MCF 10A (cell line): ENCODE data around the gene LEMD1. TPM values are rescaled to one million over a fixed set of nuclear protein-coding genes. Genes with fewer than 3 reads are reported as not detected.

Source experiments
- BruUV-seq: library from RNA; stranded (reverse); fragments of 400-500 nt; replicated peaks from 2 replicates; lab custom pipeline; 2021; lab: Mats Ljungman, UMichigan
- CTCF ChIA-PET: fragments of 300-600 bp; sonication (Branson Sonifier 250); formaldehyde crosslinking; extraction: SDS; loops from one replicate; lab custom pipeline; 2021; ENCODE audit warnings: antibody characterized with exemption, inconsistent platforms; lab: Yijun Ruan, JAX
- POLR2A ChIA-PET: fragments of 300-600, 350-650 bp; sonication (Branson Sonifier 250); formaldehyde crosslinking; extraction: SDS; loops from one replicate; lab custom pipeline; 2020; ENCODE audit warnings: antibody characterized with exemption, inconsistent platforms; lab: Yijun Ruan, JAX
- DNase-seq: peaks from one replicate; pipeline ENCODE4 v3.0.0-alpha.2; 2018; ENCODE audit not compliant: unreplicated experiment
- H3K27ac Mint-ChIP-seq: one replicate; pipeline ENCODE4 v1.8.0; 2022; ENCODE audit warnings: mild to moderate bottlenecking, low read depth, mixed read lengths; ENCODE audit not compliant: unreplicated experiment
- H3K27me3 Mint-ChIP-seq: one replicate; pipeline ENCODE4 v1.8.0; 2022; ENCODE audit warnings: mixed read lengths; ENCODE audit not compliant: insufficient read depth, unreplicated experiment
- H3K36me3 Mint-ChIP-seq: one replicate; pipeline ENCODE4 v1.8.0; 2022; ENCODE audit warnings: mild to moderate bottlenecking, moderate library complexity, mixed read lengths; ENCODE audit not compliant: insufficient read depth, unreplicated experiment
- H3K4me1 Mint-ChIP-seq: one replicate; pipeline ENCODE4 v1.8.0; 2022; ENCODE audit warnings: mixed read lengths; ENCODE audit not compliant: insufficient read depth, unreplicated experiment
- H3K4me3 Mint-ChIP-seq: one replicate; pipeline ENCODE4 v1.8.0; 2022; ENCODE audit warnings: mild to moderate bottlenecking, moderate library complexity, mixed read lengths; ENCODE audit not compliant: unreplicated experiment
- H3K9me3 Mint-ChIP-seq: one replicate; pipeline ENCODE4 v1.8.0; 2022; ENCODE audit warnings: mixed read lengths; ENCODE audit not compliant: unreplicated experiment
- intact Hi-C: fragments of 100-400 bp; cut with micrococcal nuclease; formaldehyde crosslinking; loops from 2 replicates; pipeline ENCODE4 v1.14.1; 2022
- total RNA-seq: library from RNA; stranded (reverse); gene quantifications from 2 replicates; pipeline ENCODE4 v1.2.3, GENCODE V29; 2022
- TF ChIP-seq, protein P1 (sequence below): fragments of 200-600 bp; IDR thresholded peaks from one replicate; pipeline ENCODE4 v1.8.0; 2022; ENCODE audit warnings: antibody characterized with exemption, mild to moderate bottlenecking; ENCODE audit not compliant: unreplicated experiment

Gene LEMD1
- total RNA-seq, 1 experiment from 2014 or later = 1.4 TPM

DNA sequence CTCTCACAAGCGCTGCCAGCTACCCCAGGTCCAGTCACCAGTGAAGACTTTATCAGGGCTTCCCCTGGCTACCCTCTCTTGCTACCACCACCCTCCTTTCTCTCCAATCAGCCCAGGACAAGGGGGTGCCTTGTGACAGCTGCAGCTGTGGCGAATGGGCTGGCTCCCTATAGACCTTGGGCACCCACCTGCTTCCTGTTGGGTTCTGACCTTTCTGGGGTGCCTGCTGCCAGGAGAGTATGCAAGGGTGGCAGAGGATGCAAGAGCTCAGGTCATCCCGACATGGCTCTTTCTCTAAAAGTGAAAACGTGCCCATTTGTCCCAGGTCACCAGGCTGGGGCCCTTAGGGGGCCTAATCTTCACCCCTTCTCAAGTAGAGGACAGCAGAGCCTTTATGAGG lies 71.7 kb downstream of the LEMD1 start:
- Mint-ChIP-seq H3K4me1 (peaks cover 16% of the 10 kb centered on the region), H3K36me3 (no peaks in the 10 kb centered on the region), H3K27ac (no peak overlapping the region), H3K27me3 (peaks cover 2% of the 10 kb centered on the region), H3K4me3 (no peak overlapping the region), H3K9me3 (no peaks in the 10 kb centered on the region)
- intact Hi-C loops = no loop called here
- ChIA-PET POLR2A (no interaction called here), CTCF (interaction anchor here (0.5 to 17.4 kb wide), 11 partner anchors 12 to 250 kb away, joined by 3 to 393 read pairs (median 28); no protein-coding TSS in a partner anchor)
- no peak for DNase-seq
- TF ChIP-seq, protein P1, sequence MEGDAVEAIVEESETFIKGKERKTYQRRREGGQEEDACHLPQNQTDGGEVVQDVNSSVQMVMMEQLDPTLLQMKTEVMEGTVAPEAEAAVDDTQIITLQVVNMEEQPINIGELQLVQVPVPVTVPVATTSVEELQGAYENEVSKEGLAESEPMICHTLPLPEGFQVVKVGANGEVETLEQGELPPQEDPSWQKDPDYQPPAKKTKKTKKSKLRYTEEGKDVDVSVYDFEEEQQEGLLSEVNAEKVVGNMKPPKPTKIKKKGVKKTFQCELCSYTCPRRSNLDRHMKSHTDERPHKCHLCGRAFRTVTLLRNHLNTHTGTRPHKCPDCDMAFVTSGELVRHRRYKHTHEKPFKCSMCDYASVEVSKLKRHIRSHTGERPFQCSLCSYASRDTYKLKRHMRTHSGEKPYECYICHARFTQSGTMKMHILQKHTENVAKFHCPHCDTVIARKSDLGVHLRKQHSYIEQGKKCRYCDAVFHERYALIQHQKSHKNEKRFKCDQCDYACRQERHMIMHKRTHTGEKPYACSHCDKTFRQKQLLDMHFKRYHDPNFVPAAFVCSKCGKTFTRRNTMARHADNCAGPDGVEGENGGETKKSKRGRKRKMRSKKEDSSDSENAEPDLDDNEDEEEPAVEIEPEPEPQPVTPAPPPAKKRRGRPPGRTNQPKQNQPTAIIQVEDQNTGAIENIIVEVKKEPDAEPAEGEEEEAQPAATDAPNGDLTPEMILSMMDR = no peak
- BruUV-seq = no TSS peak

DNA sequence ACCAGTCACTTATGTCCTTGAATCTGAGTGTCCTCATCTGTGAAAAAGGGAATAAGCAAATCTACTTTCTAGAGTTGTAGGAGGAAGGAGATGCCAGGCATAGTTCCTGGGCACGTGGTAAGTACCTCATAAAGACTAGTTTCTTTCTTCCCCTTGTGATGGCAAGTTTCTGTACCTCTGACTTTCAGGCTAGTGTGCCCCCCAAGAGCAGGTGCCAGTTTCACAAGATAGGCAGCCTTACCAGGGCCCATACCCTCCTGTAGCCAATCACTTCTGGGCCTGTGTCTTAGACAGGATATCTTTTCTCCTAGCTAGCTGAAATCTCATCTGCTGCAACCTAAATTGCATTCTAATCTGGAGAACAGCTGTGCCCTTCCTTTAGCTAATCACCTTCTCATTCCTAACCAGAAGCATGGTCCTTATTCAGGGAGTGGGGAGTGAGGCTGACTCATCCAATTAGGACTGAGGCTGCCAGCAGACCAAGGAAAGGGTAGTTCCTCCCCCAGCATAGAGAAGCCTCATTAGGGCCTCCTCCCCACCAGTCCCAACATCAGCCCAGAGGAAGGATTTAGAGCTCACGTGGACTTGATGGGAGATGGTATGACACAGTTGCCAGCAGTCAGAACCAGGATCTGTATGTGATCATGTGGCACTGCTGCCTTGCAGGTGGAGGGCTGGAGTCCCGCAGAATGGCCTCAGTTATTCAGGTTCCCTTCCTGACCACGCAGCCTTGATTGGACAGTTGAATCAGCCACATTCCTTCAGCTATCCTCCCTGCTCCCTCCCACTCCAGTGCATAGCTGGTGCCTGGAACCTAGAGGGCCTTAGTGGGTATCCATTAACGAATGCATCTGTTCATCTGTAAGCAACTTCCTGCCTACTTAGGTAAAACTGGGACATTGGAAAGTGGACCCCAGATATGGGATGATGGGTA lies 73.0 kb downstream of the LEMD1 start:
- TF ChIP-seq, protein P1 = no peak
- Mint-ChIP-seq H3K4me1 (peaks cover 12% of the 10 kb centered on the region), H3K36me3 (no peaks in the 10 kb centered on the region), H3K27ac (no peak overlapping the region), H3K27me3 (peaks cover 12% of the 10 kb centered on the region), H3K4me3 (no peak overlapping the region), H3K9me3 (no peaks in the 10 kb centered on the region)
- CTCF ChIA-PET = interaction anchor here (0.5 to 17.4 kb wide), 14 partner anchors 11 to 1316 kb away, joined by 3 to 393 read pairs (median 6); no protein-coding TSS in a partner anchor
- no TSS peak for BruUV-seq
- DNase-seq = no peak
- intact Hi-C loops = no loop called here
- POLR2A ChIA-PET = interaction anchor here (0.6 to 1.7 kb wide), 5 partner anchors 12 to 1646 kb away, joined by 3 to 6 read pairs (median 3); no protein-coding TSS in a partner anchor

DNA sequence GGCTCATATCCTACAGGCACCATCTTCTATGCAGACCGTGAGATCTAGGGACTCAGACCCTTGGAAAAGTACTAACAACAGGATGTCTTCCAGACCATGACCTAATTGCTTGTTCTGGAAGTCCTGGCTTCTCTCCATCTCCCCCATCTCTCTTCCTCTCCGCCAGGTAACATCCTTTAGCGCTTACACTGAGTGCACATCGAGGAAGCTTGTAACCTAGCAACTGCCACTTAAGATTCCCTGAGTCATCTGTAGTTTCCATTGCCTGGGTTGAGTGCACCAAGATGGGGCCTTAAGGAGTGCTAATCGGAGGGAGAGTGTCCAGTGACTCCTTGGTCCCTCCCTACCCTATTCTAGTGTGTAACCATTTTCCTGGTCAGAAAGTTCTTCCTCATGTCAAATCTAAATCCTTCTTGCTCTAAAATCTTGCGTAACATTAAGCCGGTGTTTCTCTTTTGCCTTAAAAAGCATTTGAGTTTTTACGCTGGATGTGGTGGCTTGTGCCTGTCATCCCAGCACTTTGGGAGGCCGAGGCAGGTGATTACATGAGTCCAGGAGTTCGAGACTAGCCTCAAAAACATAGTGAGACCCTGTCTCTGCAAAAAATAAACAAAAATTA lies 74.8 kb downstream of the LEMD1 start:
- Mint-ChIP-seq H3K27me3 (peaks cover 12% of the 10 kb centered on the region), H3K9me3 (no peaks in the 10 kb centered on the region), H3K4me1 (peaks cover 7% of the 10 kb centered on the region), H3K27ac (no peak overlapping the region), H3K4me3 (no peak overlapping the region), H3K36me3 (no peaks in the 10 kb centered on the region)
- BruUV-seq = no TSS peak
- ChIA-PET POLR2A (interaction anchor here (0.7 to 1.7 kb wide), 2 partner anchors 10 to 294 kb away, joined by 3 to 6 read pairs; no protein-coding TSS in a partner anchor), CTCF (interaction anchor here (1.2 to 17.4 kb wide), 9 partner anchors 9 to 177 kb away, joined by 3 to 393 read pairs (median 108); no protein-coding TSS in a partner anchor)
- TF ChIP-seq, protein P1 = no peak
- no peak for DNase-seq
- intact Hi-C loops = no loop called here
